ENCODE data around the gene FRAS1.

GRCh38 chr4:78369679-78370078, 312.6 kb downstream of the FRAS1 start:
- TF ChIP-seq CTCF (IDR thresholded peaks at IDR 0.05) (no peak), POLR2AphosphoS5 (IDR thresholded peaks at IDR 0.05; ENCODE audit: low read depth, low read length) (no peak)

All from Panc1 (cell line).